Hypothalamus (tissue), 51 donors: ENCODE data around the gene ADARB1.
A peak's percentile ranks its signal among the peaks of the same experiment; 100 is the strongest.

Source experiments
- DNase-seq, 51 donors: peaks; one replicate each; lab custom pipeline; 2025; lab: John Stamatoyannopoulos, UW

ADARB1 gene

GRCh38 chr21:45111703-45112102, 37.3 kb downstream of the ADARB1 start:
- DNase-seq = no peak

GRCh38 chr21:45112371-45112770, 38.0 kb downstream of the ADARB1 start:
- no peak for DNase-seq

- no peak for DNase-seq
Measured at GRCh38 chr21:45113543-45113942, 39.2 kb downstream of the ADARB1 start.

- DNase-seq = no peak
Measured at GRCh38 chr21:45114072-45114471, 39.7 kb downstream of the ADARB1 start.

- DNase-seq = no peak
Measured at GRCh38 chr21:45114475-45114874, 40.1 kb downstream of the ADARB1 start.

- no peak for DNase-seq
Measured at GRCh38 chr21:45115141-45115540, 40.8 kb downstream of the ADARB1 start.

- no peak for DNase-seq
Measured at GRCh38 chr21:45116066-45116465, 41.7 kb downstream of the ADARB1 start.

GRCh38 chr21:45117314-45117713, 42.9 kb downstream of the ADARB1 start:
- DNase-seq = no peak

- DNase-seq = no peak
Measured at GRCh38 chr21:45118099-45118498, 43.7 kb downstream of the ADARB1 start.

- no peak for DNase-seq
Measured at GRCh38 chr21:45119812-45120211, 45.4 kb downstream of the ADARB1 start.

- peak in 1 of 51 donors; percentile 10 for DNase-seq
Measured at GRCh38 chr21:45120975-45121374, 46.6 kb downstream of the ADARB1 start.

- no peak for DNase-seq
Measured at GRCh38 chr21:45122030-45122429, 47.6 kb downstream of the ADARB1 start.

- DNase-seq = no peak
Measured at GRCh38 chr21:45122432-45123132, 48.2 kb downstream of the ADARB1 start.

GRCh38 chr21:45123440-45123839, 49.1 kb downstream of the ADARB1 start:
- DNase-seq = no peak

GRCh38 chr21:45124596-45124995, 50.2 kb downstream of the ADARB1 start:
- DNase-seq = no peak

- no peak for DNase-seq
Measured at GRCh38 chr21:45125357-45125756, 51.0 kb downstream of the ADARB1 start.

GRCh38 chr21:45126204-45126626, 51.8 kb downstream of the ADARB1 start:
- DNase-seq = no peak

- DNase-seq = no peak
Measured at GRCh38 chr21:45126983-45127382, 52.6 kb downstream of the ADARB1 start.

- DNase-seq = no peak
Measured at GRCh38 chr21:45127937-45128336, 53.6 kb downstream of the ADARB1 start.

- peak in 31 of 51 donors; percentile 7 to 71 (median 48) for DNase-seq
Measured at GRCh38 chr21:45128613-45129188, 54.3 kb downstream of the ADARB1 start.

- DNase-seq = no peak
Measured at GRCh38 chr21:45129189-45129923, 55.0 kb downstream of the ADARB1 start.

GRCh38 chr21:45130324-45130774, 56.0 kb downstream of the ADARB1 start:
- DNase-seq = peak in 1 of 51 donors; percentile 9
